Measurements from ENCODE around the gene SCARB1. TPM values are rescaled to one million over a fixed set of nuclear protein-coding genes. Genes with fewer than 3 reads are reported as not detected.

The SCARB1 gene
- total and polyA plus RNA-seq, 2 experiments from 2014 or later, result 2.2 to 5.2 TPM

GRCh38 chr12:124756760-124757159 is 106.9 kb downstream of the SCARB1 start:
- H3K79me2 ChIP-seq (ENCODE audit: insufficient read depth), result no peaks in the 10 kb centered on the region
- DNase-seq, result no peak
- peaks cover 24% of the 10 kb centered on the region for H3K4me1 ChIP-seq (ENCODE audit: insufficient read depth)
- H3F3A ChIP-seq (ENCODE audit: insufficient read depth), result peaks cover 18% of the 10 kb centered on the region
- no peaks in the 10 kb centered on the region for H3K9me3 ChIP-seq (ENCODE audit: low read depth)
- in situ Hi-C loops (cut with MboI), result no loop called here
- H3K27ac ChIP-seq, result no peak overlapping the region
- no peaks in the 10 kb centered on the region for H3K9me2 ChIP-seq (ENCODE audit: insufficient read depth)
- no peak overlapping the region for H3K9ac ChIP-seq
- H2AFZ ChIP-seq, result no peak overlapping the region
- no peak overlapping the region for H3K4me3 ChIP-seq
- TF ChIP-seq EZH2 (IDR thresholded peaks at IDR 0.05; ENCODE audit: insufficient read depth, poor library complexity, severe bottlenecking) (no peak), EZH2phosphoT487 (IDR thresholded peaks at IDR 0.05; ENCODE audit: insufficient read depth, low read depth) (no peak)
- no peaks in the 10 kb centered on the region for H3K36me3 ChIP-seq (ENCODE audit: low read depth)
- no peaks in the 10 kb centered on the region for H3K27me3 ChIP-seq (replicated peaks; ENCODE audit: insufficient read depth)
- WGBS, 2 experiments (ENCODE audit: low coverage in 1 of 2, low lambda C conversion rate in 2 of 2, missing lambda C conversion rate in 2 of 2), result 92 to 95% methylated on average over 3 of the region's 3 CpGs
- no peaks in the 10 kb centered on the region for H4K20me1 ChIP-seq (ENCODE audit: insufficient read depth)
- no peak overlapping the region for H3K4me2 ChIP-seq (ENCODE audit: unreplicated experiment)

- Histone ChIP-seq H3F3A (ENCODE audit: insufficient read depth) (peaks cover 22% of the 10 kb centered on the region), H3K27me3 (replicated peaks; ENCODE audit: insufficient read depth) (no peaks in the 10 kb centered on the region), H3K4me3 (no peak overlapping the region), H3K4me2 (ENCODE audit: unreplicated experiment) (no peak overlapping the region), H3K27ac (no peak overlapping the region), H3K9me2 (ENCODE audit: insufficient read depth) (no peaks in the 10 kb centered on the region), H3K9me3 (ENCODE audit: low read depth) (no peaks in the 10 kb centered on the region), H3K9ac (no peak overlapping the region), H3K79me2 (ENCODE audit: insufficient read depth) (no peaks in the 10 kb centered on the region), H2AFZ (no peak overlapping the region), H3K4me1 (ENCODE audit: insufficient read depth) (peaks cover 24% of the 10 kb centered on the region), H3K36me3 (ENCODE audit: low read depth) (no peaks in the 10 kb centered on the region), H4K20me1 (ENCODE audit: insufficient read depth) (no peaks in the 10 kb centered on the region)
- no peak for TF ChIP-seq EZH2phosphoT487 (IDR thresholded peaks at IDR 0.05; ENCODE audit: insufficient read depth, low read depth)
- TF ChIP-seq EZH2 (IDR thresholded peaks at IDR 0.05; ENCODE audit: insufficient read depth, poor library complexity, severe bottlenecking), result no peak
- no peak for DNase-seq
- 55 to 59% methylated on average over 6 of the region's 6 CpGs for WGBS, 2 experiments (ENCODE audit: low coverage in 1 of 2, low lambda C conversion rate in 2 of 2, missing lambda C conversion rate in 2 of 2)
- in situ Hi-C loops (cut with MboI), result no loop called here
Measured at GRCh38 chr12:124756166-124756565, 107.5 kb downstream of the SCARB1 start.

GRCh38 chr12:124755801-124756148 is 107.9 kb downstream of the SCARB1 start:
- Histone ChIP-seq H2AFZ (peak overlapping the region; percentile 80), H3K9ac (0 out of 2 replicates have a peak overlapping the region, but pooled peaks have one; percentile 38), H4K20me1 (ENCODE audit: insufficient read depth) (no peaks in the 10 kb centered on the region), H3K79me2 (ENCODE audit: insufficient read depth) (no peaks in the 10 kb centered on the region), H3K27me3 (replicated peaks; ENCODE audit: insufficient read depth) (no peaks in the 10 kb centered on the region), H3K9me2 (ENCODE audit: insufficient read depth) (no peaks in the 10 kb centered on the region), H3F3A (ENCODE audit: insufficient read depth) (peaks cover 22% of the 10 kb centered on the region), H3K4me2 (ENCODE audit: unreplicated experiment) (peak overlapping the region; percentile 46), H3K36me3 (ENCODE audit: low read depth) (no peaks in the 10 kb centered on the region), H3K4me3 (no peak overlapping the region), H3K4me1 (ENCODE audit: insufficient read depth) (peaks cover 24% of the 10 kb centered on the region), H3K27ac (peak overlapping the region; percentile 52; the same call in 1 of the 2 replicates), H3K9me3 (ENCODE audit: low read depth) (no peaks in the 10 kb centered on the region)
- in situ Hi-C loops (cut with MboI), result no loop called here
- 80 to 81% methylated on average over 8 of the region's 8 CpGs for WGBS, 2 experiments (ENCODE audit: low coverage in 1 of 2, low lambda C conversion rate in 2 of 2, missing lambda C conversion rate in 2 of 2)
- no peak for DNase-seq
- no peak for TF ChIP-seq EZH2phosphoT487 (IDR thresholded peaks at IDR 0.05; ENCODE audit: insufficient read depth, low read depth)
- no peak for TF ChIP-seq EZH2 (IDR thresholded peaks at IDR 0.05; ENCODE audit: insufficient read depth, poor library complexity, severe bottlenecking)

DNA sequence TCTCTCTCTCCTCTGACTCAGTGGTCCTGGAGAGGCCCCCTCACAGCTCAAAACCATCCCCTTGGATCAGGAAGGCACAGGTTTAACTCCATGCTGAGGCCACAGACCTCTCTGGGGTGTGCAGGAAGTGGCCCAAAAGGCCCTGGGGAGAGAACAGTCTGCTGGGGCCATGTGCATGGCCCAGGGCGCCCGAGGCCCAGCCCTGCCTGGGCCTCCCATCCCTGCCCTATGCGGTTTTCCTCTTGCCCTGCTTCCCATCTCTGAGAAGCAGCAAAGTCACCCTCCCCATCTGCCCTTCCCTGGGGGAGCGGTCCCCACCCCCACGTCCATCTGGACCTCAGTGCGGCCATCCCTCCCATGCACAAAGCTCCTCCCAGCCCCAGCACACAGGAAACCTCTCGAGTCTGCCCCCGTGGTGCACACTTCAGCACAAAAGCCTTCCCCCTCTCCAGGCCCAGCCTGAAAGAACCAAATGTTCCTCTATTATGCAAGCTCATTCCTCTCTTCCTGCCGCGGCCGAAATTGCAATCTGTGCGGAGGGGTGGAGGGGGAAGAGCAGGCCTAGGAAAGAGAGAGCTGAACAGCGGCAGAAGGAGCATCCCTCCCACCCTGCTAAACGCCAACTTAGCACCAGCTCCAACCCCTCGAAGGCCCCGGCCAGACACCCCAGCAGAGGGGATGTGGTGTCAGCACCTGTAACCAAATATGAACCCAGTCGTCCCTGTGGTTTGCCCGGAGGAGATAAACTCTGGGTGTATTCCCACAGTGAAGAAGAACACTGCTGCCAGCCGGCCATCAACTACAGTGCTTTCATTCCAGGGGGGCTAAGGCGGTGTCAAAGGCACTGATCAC is 108.5 kb downstream of the SCARB1 start:
- DNase-seq, result peak; percentile 84
- H3K27me3 ChIP-seq (replicated peaks; ENCODE audit: insufficient read depth), result no peaks in the 10 kb centered on the region
- no peaks in the 10 kb centered on the region for H3K9me3 ChIP-seq (ENCODE audit: low read depth)
- no peak overlapping the region for H3K4me3 ChIP-seq
- in situ Hi-C loops (cut with MboI), result no loop called here
- no peaks in the 10 kb centered on the region for H4K20me1 ChIP-seq (ENCODE audit: insufficient read depth)
- peaks cover 22% of the 10 kb centered on the region for H3F3A ChIP-seq (ENCODE audit: insufficient read depth)
- no peaks in the 10 kb centered on the region for H3K36me3 ChIP-seq (ENCODE audit: low read depth)
- H3K4me2 ChIP-seq (ENCODE audit: unreplicated experiment), result peak overlapping the region; percentile 46
- H2AFZ ChIP-seq, result peak overlapping the region; percentile 80
- TF ChIP-seq EZH2phosphoT487 (IDR thresholded peaks at IDR 0.05; ENCODE audit: insufficient read depth, low read depth) (no peak), EZH2 (IDR thresholded peaks at IDR 0.05; ENCODE audit: insufficient read depth, poor library complexity, severe bottlenecking) (no peak)
- whole genome bisulfite sequencing, 2 experiments (ENCODE audit: low coverage in 1 of 2, low lambda C conversion rate in 2 of 2, missing lambda C conversion rate in 2 of 2), result 11 to 12% methylated on average over 19 to 20 of the region's 20 CpGs
- peak overlapping the region; percentile 52 for H3K27ac ChIP-seq
- H3K4me1 ChIP-seq (ENCODE audit: insufficient read depth), result peaks cover 24% of the 10 kb centered on the region
- no peaks in the 10 kb centered on the region for H3K9me2 ChIP-seq (ENCODE audit: insufficient read depth)
- no peaks in the 10 kb centered on the region for H3K79me2 ChIP-seq (ENCODE audit: insufficient read depth)
- H3K9ac ChIP-seq, result peak overlapping the region; percentile 38; the same call in 1 of the 2 replicates
